GM19043 (cell line): ENCODE data around the gene NCLN.
"Not testable (repeated sequence)": the region's sequence is repeated elsewhere in the genome, so short reads cannot be mapped to it uniquely, and the experiment has no call there.

Experiments used
- ATAC-seq: cut with Tn5 transposase; IDR thresholded peaks from one replicate; pipeline ENCODE4 v1.9.1; 2021; ENCODE audit warnings: low read depth; ENCODE audit not compliant: unreplicated experiment

Gene NCLN

GRCh38 chr19:3194106-3195087 lies 8.7 kb downstream of the NCLN start:
- ATAC-seq, result no peak

- ATAC-seq, result no peak
Measured at GRCh38 chr19:3196064-3196932, 10.6 kb downstream of the NCLN start.

GRCh38 chr19:3196933-3197205 lies 11.1 kb downstream of the NCLN start:
- no peak for ATAC-seq

GRCh38 chr19:3198901-3199700 lies 13.4 kb downstream of the NCLN start:
- no peak for ATAC-seq

- ATAC-seq, result no peak
Measured at GRCh38 chr19:3201072-3201700, 15.5 kb downstream of the NCLN start.

GRCh38 chr19:3201911-3202310 lies 16.2 kb downstream of the NCLN start:
- no peak for ATAC-seq

GRCh38 chr19:3202346-3202745 lies 16.6 kb downstream of the NCLN start:
- no peak for ATAC-seq

GRCh38 chr19:3202895-3203294 lies 17.2 kb downstream of the NCLN start:
- not testable (repeated sequence) for ATAC-seq

GRCh38 chr19:3203805-3204645 lies 18.3 kb downstream of the NCLN start:
- no peak for ATAC-seq

- no peak for ATAC-seq
Measured at GRCh38 chr19:3204646-3205275, 19.0 kb downstream of the NCLN start.

- ATAC-seq, result no peak
Measured at GRCh38 chr19:3206216-3206953, 20.7 kb downstream of the NCLN start.

- ATAC-seq, result no peak
Measured at GRCh38 chr19:3207461-3208242, 21.9 kb downstream of the NCLN start.

GRCh38 chr19:3208317-3209207 lies 22.8 kb downstream of the NCLN start:
- no peak for ATAC-seq

GRCh38 chr19:3210347-3211017 lies 24.8 kb downstream of the NCLN start:
- ATAC-seq, result no peak

GRCh38 chr19:3211191-3211590 lies 25.5 kb downstream of the NCLN start:
- no peak for ATAC-seq

GRCh38 chr19:3213159-3213558 lies 27.4 kb downstream of the NCLN start:
- no peak for ATAC-seq
